Spinal cord (tissue), 10 donors: Measurements from ENCODE around the gene LMX1B. TPM values are rescaled to one million over a fixed set of nuclear protein-coding genes. Genes with fewer than 3 reads are reported as not detected.

Experiments used
- DNase-seq, 6 donors: peaks; one replicate each; pipeline versions ENCODE4 v3.0.0 to v3.0.0-alpha.2; 2013 to 2015; ENCODE audit warnings: low spot score in 6 of 6, low read depth in 4 of 6
- H3K27ac ChIP-seq: one replicate; pipeline ENCODE4 v1.5.1; 2013; ENCODE audit warnings: low read depth, low read length, control low read depth
- H3K27me3 ChIP-seq: one replicate; pipeline ENCODE4 v1.6.1; 2013; ENCODE audit warnings: low read length; ENCODE audit not compliant: control insufficient read depth, insufficient read depth
- H3K36me3 ChIP-seq: one replicate; pipeline ENCODE4 v1.6.1; 2013; ENCODE audit warnings: low read length; ENCODE audit not compliant: control insufficient read depth, insufficient read depth
- H3K4me1 ChIP-seq: one replicate; pipeline ENCODE4 v1.6.1; 2013; ENCODE audit warnings: low read length; ENCODE audit not compliant: control insufficient read depth, insufficient read depth
- H3K4me3 ChIP-seq: one replicate; pipeline ENCODE4 v1.5.1; 2013; ENCODE audit warnings: low read depth, low read length, control low read depth
- H3K9me3 ChIP-seq: one replicate; pipeline ENCODE4 v1.6.1; 2013; ENCODE audit warnings: low read length; ENCODE audit not compliant: control insufficient read depth, insufficient read depth
- WGBS: methylation state at CpG from one replicate; pipeline ENCODE4 v1.1.5; 2013; ENCODE audit warnings: missing lambda C conversion rate; ENCODE audit not compliant: insufficient coverage; 5-methylcytosine and 5-hydroxymethylcytosine counted together
- polyA plus RNA-seq, 2 donors: library from polyadenylated mRNA; unstranded; fragments of 120-200 nt; gene quantifications; one replicate each; pipeline ENCODE4 v1.2.1, GENCODE V29; 2013; ENCODE audit not compliant: insufficient read length in 2 of 2
- total RNA-seq, 2 donors: library from RNA; depleted of rRNA in 1 of 2; stranded (reverse); fragments of 120-200 nt in 1 of 2; fragments of >200 nt in 1 of 2; gene quantifications; one replicate each; pipeline versions ENCODE4 v1.2.3 to v1.2.4, GENCODE V29; 2013 to 2014
- donor health status: healthy.

LMX1B gene
- total and polyA plus RNA-seq, 4 donors = 3.5 to 34.0 (median 17.7) TPM

- peak in 1 of 6 donors; percentile 46 for DNase-seq
- Histone ChIP-seq H3K27ac (no peak overlapping the region), H3K9me3 (no peaks in the 10 kb centered on the region), H3K27me3 (peaks cover 100% of the 10 kb centered on the region), H3K4me3 (no peak overlapping the region), H3K36me3 (peaks cover 18% of the 10 kb centered on the region), H3K4me1 (peaks cover 55% of the 10 kb centered on the region)
- 18% methylated on average over 6 of the region's 15 CpGs for WGBS
Measured at GRCh38 chr9:126621061-126621918, 7.6 kb downstream of the LMX1B start.

- Histone ChIP-seq H3K27me3 (peaks cover 100% of the 10 kb centered on the region), H3K4me3 (no peak overlapping the region), H3K27ac (no peak overlapping the region), H3K9me3 (no peaks in the 10 kb centered on the region), H3K36me3 (peaks cover 20% of the 10 kb centered on the region), H3K4me1 (peaks cover 60% of the 10 kb centered on the region)
- 8% methylated on average over 13 of the region's 18 CpGs for WGBS
- DNase-seq = peak in 1 of 6 donors; percentile 56
Measured at GRCh38 chr9:126621919-126622735, 8.4 kb downstream of the LMX1B start.

DNA sequence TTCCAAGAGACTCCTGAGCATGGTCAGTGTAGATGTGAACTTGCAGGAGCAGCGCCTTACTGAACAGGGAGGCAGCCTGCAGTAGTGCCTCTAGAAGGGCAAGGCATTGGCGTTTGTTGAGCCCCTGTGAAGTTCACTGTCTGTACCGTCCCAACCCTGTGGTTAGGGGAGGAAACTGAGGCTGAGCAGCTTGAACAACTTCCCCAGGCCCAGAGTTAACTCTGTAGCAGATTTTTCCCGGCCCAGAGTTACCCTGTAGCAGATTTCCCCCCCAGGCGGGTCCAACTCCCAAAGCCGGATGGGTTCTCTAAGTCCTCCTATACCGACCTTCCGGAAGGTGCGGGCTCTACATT is 9.6 kb downstream of the LMX1B start:
- Histone ChIP-seq H3K27me3 (peaks cover 100% of the 10 kb centered on the region), H3K36me3 (peaks cover 20% of the 10 kb centered on the region), H3K27ac (no peak overlapping the region), H3K4me3 (no peak overlapping the region), H3K9me3 (no peaks in the 10 kb centered on the region), H3K4me1 (peaks cover 65% of the 10 kb centered on the region)
- no peak for DNase-seq
- WGBS = 8% methylated on average over 5 of the region's 9 CpGs

GRCh38 chr9:126623667-126624478 is 10.1 kb downstream of the LMX1B start:
- WGBS = under 1% methylated on average over 46 of the region's 52 CpGs
- H3K36me3 ChIP-seq = peaks cover 20% of the 10 kb centered on the region
- no peak overlapping the region for H3K4me3 ChIP-seq
- DNase-seq = peak in 1 of 6 donors; percentile 66
- no peaks in the 10 kb centered on the region for H3K9me3 ChIP-seq
- H3K27ac ChIP-seq = no peak overlapping the region
- peaks cover 64% of the 10 kb centered on the region for H3K4me1 ChIP-seq
- H3K27me3 ChIP-seq = peaks cover 100% of the 10 kb centered on the region

- DNase-seq = peak in 1 of 6 donors; percentile 48
- Histone ChIP-seq H3K27me3 (peaks cover 100% of the 10 kb centered on the region), H3K4me1 (peaks cover 59% of the 10 kb centered on the region), H3K27ac (no peak overlapping the region), H3K4me3 (no peak overlapping the region), H3K36me3 (peaks cover 15% of the 10 kb centered on the region), H3K9me3 (no peaks in the 10 kb centered on the region)
- WGBS = 0% methylated on average over 6 of the region's 18 CpGs
Measured at GRCh38 chr9:126624479-126624826, 10.7 kb downstream of the LMX1B start.

- Histone ChIP-seq H3K27me3 (peaks cover 100% of the 10 kb centered on the region), H3K4me1 (peaks cover 56% of the 10 kb centered on the region), H3K36me3 (peaks cover 15% of the 10 kb centered on the region), H3K4me3 (no peak overlapping the region), H3K9me3 (no peaks in the 10 kb centered on the region), H3K27ac (no peak overlapping the region)
- 1% methylated on average over 14 of the region's 27 CpGs for WGBS
- DNase-seq = no peak
Measured at GRCh38 chr9:126624912-126625311, 11.2 kb downstream of the LMX1B start.

GRCh38 chr9:126625329-126626126 is 11.8 kb downstream of the LMX1B start:
- Histone ChIP-seq H3K4me3 (no peak overlapping the region), H3K36me3 (peaks cover 15% of the 10 kb centered on the region), H3K9me3 (no peaks in the 10 kb centered on the region), H3K4me1 (peaks cover 61% of the 10 kb centered on the region), H3K27me3 (peaks cover 100% of the 10 kb centered on the region), H3K27ac (no peak overlapping the region)
- under 1% methylated on average over 59 of the region's 64 CpGs for WGBS
- DNase-seq = peak in 1 of 6 donors; percentile 58

- Histone ChIP-seq H3K36me3 (peaks cover 15% of the 10 kb centered on the region), H3K27me3 (peaks cover 95% of the 10 kb centered on the region), H3K27ac (peak overlapping the region; percentile 29), H3K9me3 (no peaks in the 10 kb centered on the region), H3K4me3 (no peak overlapping the region), H3K4me1 (peaks cover 66% of the 10 kb centered on the region)
- 4% methylated on average over 48 of the region's 56 CpGs for WGBS
- DNase-seq = peak in 1 of 6 donors; percentile 42
Measured at GRCh38 chr9:126626127-126626925, 12.6 kb downstream of the LMX1B start.
